ENCODE data around the gene TXNRD2.

Gene TXNRD2

DNA sequence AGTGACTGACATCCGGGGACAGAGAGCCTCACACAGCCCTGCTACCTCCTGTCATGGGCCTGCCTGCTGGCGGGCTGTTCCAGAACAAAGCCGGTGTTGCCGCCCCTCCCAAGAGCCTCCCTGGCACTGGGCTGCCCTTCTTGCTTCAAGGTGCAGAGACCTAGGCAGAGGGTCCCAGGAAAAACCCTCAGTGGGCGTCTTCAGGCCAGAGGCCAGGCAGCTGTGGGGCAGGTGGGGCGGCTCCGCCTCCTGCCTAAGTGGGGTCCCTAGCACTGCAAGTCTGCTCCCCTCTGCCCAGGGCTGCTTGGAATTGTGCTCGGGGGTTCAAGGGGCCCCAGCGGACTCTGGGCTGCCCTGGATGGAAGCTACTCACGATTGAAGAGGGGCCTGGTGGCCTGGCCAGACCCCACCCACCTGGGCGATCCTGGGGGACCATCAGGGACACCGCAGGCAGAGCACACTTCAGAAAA is 66.5 kb downstream of the TXNRD2 start:
- DNase-seq (ENCODE audit: insufficient read length, low spot score) (peak; percentile 9), FAIRE-seq (no peak)
- no peak for TF ChIP-seq PAX5 (IDR thresholded peaks at IDR 0.05; ENCODE audit: insufficient read depth, low read length, severe bottlenecking)

DNA sequence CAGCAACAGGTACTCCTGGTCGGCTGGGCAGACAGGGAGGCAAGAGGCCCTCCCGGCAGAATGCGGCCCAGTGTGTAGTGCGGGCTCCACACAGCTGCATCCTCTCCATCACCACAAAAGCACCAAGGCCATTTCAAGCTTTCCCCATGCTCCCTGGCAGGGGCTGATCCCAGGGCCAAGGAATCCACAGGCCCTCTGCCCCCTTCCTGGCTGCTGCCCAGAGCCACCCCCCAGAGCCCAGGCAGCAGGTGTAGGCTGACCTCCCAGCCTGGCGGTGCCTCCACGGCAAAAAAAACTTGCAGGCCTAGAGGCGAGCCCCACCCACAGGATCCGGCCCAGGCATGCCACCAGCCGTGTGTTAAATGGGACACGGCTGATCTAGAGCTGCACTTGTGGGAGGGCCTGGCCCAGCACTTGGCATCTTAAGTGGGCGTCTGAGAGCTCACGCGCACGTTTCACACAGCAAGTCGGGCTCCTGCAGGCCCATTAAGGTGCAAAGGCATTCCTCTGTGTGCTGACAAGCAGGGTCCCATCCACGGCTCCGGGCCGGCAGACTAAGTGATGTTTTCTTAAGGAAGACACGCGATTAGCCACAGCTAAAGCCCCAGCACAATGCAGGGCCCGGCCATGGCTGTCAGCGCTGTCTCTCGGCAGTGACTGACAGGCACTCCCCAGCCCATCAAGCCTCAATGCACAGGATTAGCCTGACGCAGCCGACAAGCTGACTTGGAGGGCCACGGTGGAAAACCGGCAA is 67.1 kb downstream of the TXNRD2 start:
- TF ChIP-seq POLR2A (IDR thresholded peaks at IDR 0.05; ENCODE audit: low read depth, low read length): no peak
- no peak for TF ChIP-seq SPI1 (IDR thresholded peaks at IDR 0.05; ENCODE audit: low read depth, low read length)
- no peak for TF ChIP-seq POLR2AphosphoS5 (IDR thresholded peaks at IDR 0.05; ENCODE audit: low read depth, low read length)
- TF ChIP-seq TAF1 (IDR thresholded peaks at IDR 0.05; ENCODE audit: low read depth, low read length): no peak
- TF ChIP-seq PAX5 (IDR thresholded peaks at IDR 0.05; ENCODE audit: insufficient read depth, low read length, severe bottlenecking): no peak
- TF ChIP-seq POU2F2 (IDR thresholded peaks at IDR 0.05; ENCODE audit: low read depth, low read length): no peak
- peak; percentile 15 for DNase-seq (ENCODE audit: insufficient read length, low spot score)
- FAIRE-seq: no peak

- TF ChIP-seq SPI1 (IDR thresholded peaks at IDR 0.05; ENCODE audit: low read depth, low read length): no peak
- TF ChIP-seq POLR2A (IDR thresholded peaks at IDR 0.05; ENCODE audit: low read depth, low read length): no peak
- no peak for TF ChIP-seq TAF1 (IDR thresholded peaks at IDR 0.05; ENCODE audit: low read depth, low read length)
- no peak for TF ChIP-seq POLR2AphosphoS5 (IDR thresholded peaks at IDR 0.05; ENCODE audit: low read depth, low read length)
- TF ChIP-seq PAX5 (IDR thresholded peaks at IDR 0.05; ENCODE audit: insufficient read depth, low read length, severe bottlenecking): no peak
- no peak for TF ChIP-seq POU2F2 (IDR thresholded peaks at IDR 0.05; ENCODE audit: low read depth, low read length)
- DNase-seq (ENCODE audit: insufficient read length, low spot score): peak; percentile 5
- FAIRE-seq: no peak
These were observed 67.7 kb downstream of the TXNRD2 start for GRCh38 chr22:19873960-19874306.

- FAIRE-seq (no peak), DNase-seq (ENCODE audit: insufficient read length, low spot score) (peak; percentile 13)
- TF ChIP-seq POLR2A (IDR thresholded peaks at IDR 0.05; ENCODE audit: low read depth, low read length) (no peak), POU2F2 (IDR thresholded peaks at IDR 0.05; ENCODE audit: low read depth, low read length) (no peak), TAF1 (IDR thresholded peaks at IDR 0.05; ENCODE audit: low read depth, low read length) (no peak), PAX5 (IDR thresholded peaks at IDR 0.05; ENCODE audit: insufficient read depth, low read length, severe bottlenecking) (no peak), POLR2AphosphoS5 (IDR thresholded peaks at IDR 0.05; ENCODE audit: low read depth, low read length) (no peak), SPI1 (IDR thresholded peaks at IDR 0.05; ENCODE audit: low read depth, low read length) (no peak)
These were observed 68.3 kb downstream of the TXNRD2 start for GRCh38 chr22:19873138-19873959.

- FAIRE-seq: no peak
- no peak for TF ChIP-seq POU2F2 (IDR thresholded peaks at IDR 0.05; ENCODE audit: low read depth, low read length)
- no peak for TF ChIP-seq SPI1 (IDR thresholded peaks at IDR 0.05; ENCODE audit: low read depth, low read length)
- no peak for TF ChIP-seq PAX5 (IDR thresholded peaks at IDR 0.05; ENCODE audit: insufficient read depth, low read length, severe bottlenecking)
- no peak for TF ChIP-seq TAF1 (IDR thresholded peaks at IDR 0.05; ENCODE audit: low read depth, low read length)
- no peak for TF ChIP-seq POLR2AphosphoS5 (IDR thresholded peaks at IDR 0.05; ENCODE audit: low read depth, low read length)
- no peak for TF ChIP-seq POLR2A (IDR thresholded peaks at IDR 0.05; ENCODE audit: low read depth, low read length)
- DNase-seq (ENCODE audit: insufficient read length, low spot score): no peak
These were observed 68.9 kb downstream of the TXNRD2 start for GRCh38 chr22:19872779-19873137.

DNA sequence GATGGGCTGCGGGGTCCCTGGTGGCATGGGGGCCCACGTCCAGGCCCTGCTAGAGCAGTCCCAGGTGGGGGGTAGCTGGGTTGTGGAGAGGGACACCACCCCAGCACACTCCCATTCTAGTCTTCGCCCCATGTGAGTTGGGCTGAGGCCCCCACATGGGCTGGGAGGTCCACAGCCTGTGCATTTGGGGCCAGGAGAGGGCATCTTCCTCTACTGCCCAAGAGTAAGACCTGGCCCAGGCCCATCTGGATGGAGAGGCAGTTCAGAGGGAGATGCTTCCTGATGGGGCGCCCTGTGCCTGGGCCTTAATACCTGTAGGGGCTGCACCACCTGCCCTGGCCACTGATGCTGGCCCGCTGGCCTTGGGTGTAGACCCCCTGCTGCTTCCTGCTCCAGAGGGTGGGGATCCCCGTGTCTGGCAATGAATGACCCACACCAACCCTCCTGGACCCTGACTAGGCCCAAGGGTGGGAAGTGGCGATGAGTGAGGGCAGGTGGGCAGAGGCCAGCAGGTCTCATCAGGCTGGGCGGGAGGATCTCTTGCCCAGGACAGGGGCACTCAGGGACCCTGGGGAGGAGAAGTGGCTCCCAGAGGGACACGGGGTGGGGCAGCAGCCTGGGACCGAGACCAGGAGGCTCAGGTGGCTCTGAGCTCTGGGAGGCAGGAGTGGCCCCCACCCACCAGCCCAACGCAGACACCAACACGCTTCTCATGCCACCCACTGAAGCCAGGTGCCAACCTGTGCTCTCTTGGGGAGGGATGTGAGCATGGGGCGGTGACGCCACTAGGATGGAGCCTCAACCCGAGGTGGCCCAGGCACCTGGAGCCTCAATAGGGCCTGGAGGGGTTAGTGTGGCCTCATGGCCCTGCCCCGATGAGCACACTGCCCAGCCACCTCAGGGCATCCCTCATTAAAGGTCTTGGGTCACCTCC is 69.5 kb downstream of the TXNRD2 start:
- no peak for FAIRE-seq
- TF ChIP-seq SPI1 (IDR thresholded peaks at IDR 0.05; ENCODE audit: low read depth, low read length) (no peak), PAX5 (IDR thresholded peaks at IDR 0.05; ENCODE audit: insufficient read depth, low read length, severe bottlenecking) (no peak), POLR2A (IDR thresholded peaks at IDR 0.05; ENCODE audit: low read depth, low read length) (no peak), TAF1 (IDR thresholded peaks at IDR 0.05; ENCODE audit: low read depth, low read length) (no peak), POU2F2 (IDR thresholded peaks at IDR 0.05; ENCODE audit: low read depth, low read length) (no peak)
- no peak for DNase-seq (ENCODE audit: insufficient read length, low spot score)

GRCh38 chr22:19871023-19871844 is 70.4 kb downstream of the TXNRD2 start:
- TF ChIP-seq POLR2A (IDR thresholded peaks at IDR 0.05; ENCODE audit: low read depth, low read length) (no peak), PAX5 (IDR thresholded peaks at IDR 0.05; ENCODE audit: insufficient read depth, low read length, severe bottlenecking) (no peak), POLR2AphosphoS5 (IDR thresholded peaks at IDR 0.05; ENCODE audit: low read depth, low read length) (no peak), SPI1 (IDR thresholded peaks at IDR 0.05; ENCODE audit: low read depth, low read length) (no peak), TAF1 (IDR thresholded peaks at IDR 0.05; ENCODE audit: low read depth, low read length) (no peak), POU2F2 (IDR thresholded peaks at IDR 0.05; ENCODE audit: low read depth, low read length) (no peak)
- FAIRE-seq (no peak), DNase-seq (ENCODE audit: insufficient read length, low spot score) (no peak)

- TF ChIP-seq PAX5 (IDR thresholded peaks at IDR 0.05; ENCODE audit: insufficient read depth, low read length, severe bottlenecking): no peak
- TF ChIP-seq TAF1 (IDR thresholded peaks at IDR 0.05; ENCODE audit: low read depth, low read length): no peak
- TF ChIP-seq POU2F2 (IDR thresholded peaks at IDR 0.05; ENCODE audit: low read depth, low read length): no peak
- TF ChIP-seq POLR2A (IDR thresholded peaks at IDR 0.05; ENCODE audit: low read depth, low read length): no peak
- no peak for TF ChIP-seq SPI1 (IDR thresholded peaks at IDR 0.05; ENCODE audit: low read depth, low read length)
- no peak for DNase-seq (ENCODE audit: insufficient read length, low spot score)
- FAIRE-seq: no peak
These were observed 71.2 kb downstream of the TXNRD2 start for GRCh38 chr22:19870153-19871022.
